OCI-LY1 (cell line): ENCODE measurements around the gene HHEX.

ENCODE experiments used
- H2AFZ ChIP-seq: fragments of 200-600 bp; sonication (generic), shearing (Covaris generic); 2 replicates; pipeline ENCODE4 v1.6.0; 2014; ENCODE audit warnings: antibody characterized with exemption, mild to moderate bottlenecking, low read length
- H3F3A ChIP-seq: fragments of 200-600 bp; sonication (generic), shearing (Covaris generic); 2 replicates; pipeline ENCODE4 v1.6.0; 2014; ENCODE audit warnings: mild to moderate bottlenecking, antibody characterized with exemption, low read length, moderate library complexity; ENCODE audit not compliant: insufficient read depth
- H3K27ac ChIP-seq: fragments of 200-600 bp; sonication (generic); 2 replicates; pipeline ENCODE4 v1.5.1; 2014; ENCODE audit warnings: low read length, mixed run types, mild to moderate bottlenecking, low read depth; ENCODE audit not compliant: poor library complexity, severe bottlenecking
- H3K27me3 ChIP-seq: fragments of 200-600 bp; sonication (generic); 2 replicates; pipeline ENCODE4 v1.6.0; 2014; ENCODE audit warnings: antibody characterized with exemption, mild to moderate bottlenecking, low read length, moderate library complexity; ENCODE audit not compliant: insufficient read depth
- H3K36me3 ChIP-seq: fragments of 200-600 bp; sonication (generic); 2 replicates; pipeline ENCODE4 v1.6.1; 2014; ENCODE audit warnings: mild to moderate bottlenecking, antibody characterized with exemption, low read length, moderate library complexity, mixed read lengths; ENCODE audit not compliant: insufficient read depth
- H3K4me1 ChIP-seq: fragments of 200-600 bp; sonication (generic); 2 replicates; pipeline ENCODE4 v1.5.1; 2014; ENCODE audit warnings: mild to moderate bottlenecking, low read length, moderate library complexity; ENCODE audit not compliant: insufficient read depth, severe bottlenecking
- H3K4me2 ChIP-seq: fragments of 200-600 bp; sonication (generic), shearing (Covaris generic); 2 replicates; pipeline ENCODE4 v1.6.1; 2014; ENCODE audit warnings: low read length
- H3K4me3 ChIP-seq: fragments of 200-600 bp; sonication (generic); 2 replicates; pipeline ENCODE4 v1.5.1; 2014; ENCODE audit warnings: low read length, low read depth, mild to moderate bottlenecking, mixed read lengths; ENCODE audit not compliant: poor library complexity, severe bottlenecking
- H3K79me2 ChIP-seq: fragments of 200-600 bp; shearing (Covaris generic); 2 replicates; pipeline ENCODE4 v1.6.1; 2016; ENCODE audit warnings: mixed run types, low read length, mixed read lengths; ENCODE audit not compliant: insufficient read depth
- H3K9ac ChIP-seq: fragments of 200-600 bp; sonication (generic), shearing (Covaris generic); 2 replicates; pipeline ENCODE4 v1.6.1; 2014; ENCODE audit warnings: mild to moderate bottlenecking, low read length, mixed read lengths
- H3K9me2 ChIP-seq: fragments of 200-600 bp; sonication (generic), shearing (Covaris generic); 2 replicates; pipeline ENCODE4 v1.6.1; 2014; ENCODE audit warnings: low read depth, mild to moderate bottlenecking, low read length, mixed read lengths
- H3K9me3 ChIP-seq: fragments of 200-600 bp; shearing (Covaris generic); 2 replicates; pipeline ENCODE4 v1.6.1; 2014; ENCODE audit warnings: low read length, mixed read lengths
- H4K20me1 ChIP-seq: fragments of 200-600 bp; sonication (generic), shearing (Covaris generic); 2 replicates; pipeline ENCODE4 v1.6.0; 2016; ENCODE audit warnings: mild to moderate bottlenecking, low read length; ENCODE audit not compliant: insufficient read depth
- EZH2 ChIP-seq: fragments of 200-600 bp; sonication (generic), shearing (Covaris generic); IDR thresholded peaks from 2 replicates; pipeline ENCODE4 v1.8.0; 2017; ENCODE audit warnings: borderline replicate concordance, mixed run types, mild to moderate bottlenecking, antibody characterized with exemption, low read length, moderate library complexity, mixed read lengths
- TF ChIP-seq, protein P1 (sequence below): fragments of 200-600 bp; sonication (generic), shearing (Covaris generic); IDR thresholded peaks from 2 replicates; pipeline ENCODE4 v1.5.1; 2017; ENCODE audit warnings: mild to moderate bottlenecking, antibody characterized with exemption, low read length, moderate library complexity, mixed read lengths

The HHEX gene

DNA sequence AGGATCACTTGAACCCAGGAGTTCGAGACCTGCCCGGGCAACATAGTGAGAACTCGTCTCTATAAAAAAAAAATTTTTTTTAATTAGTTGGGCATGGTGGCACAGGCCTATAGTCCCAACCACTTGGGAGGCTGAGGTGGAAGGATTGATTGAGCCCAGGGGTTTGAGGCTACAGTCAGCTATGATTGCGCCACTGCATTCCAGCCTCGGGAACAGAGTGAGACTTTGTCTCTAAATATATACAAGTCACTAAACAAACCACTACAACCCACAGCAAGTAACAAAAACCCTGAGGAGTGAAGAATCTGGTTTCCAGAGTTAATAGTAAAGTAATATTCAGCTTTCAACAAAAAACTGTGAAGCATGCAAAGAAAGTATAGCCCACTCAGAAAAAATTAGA, 32.7 kb upstream of the HHEX start:
- Histone ChIP-seq H3F3A (no peaks in the 10 kb centered on the region), H3K36me3 (peaks cover 30% of the 10 kb centered on the region), H3K4me1 (no peaks in the 10 kb centered on the region), H3K4me2 (no peak overlapping the region), H2AFZ (no peak overlapping the region), H3K79me2 (no peaks in the 10 kb centered on the region), H3K9ac (no peak overlapping the region), H3K4me3 (no peak overlapping the region), H3K27ac (no peak overlapping the region), H4K20me1 (no peaks in the 10 kb centered on the region), H3K9me2 (no peaks in the 10 kb centered on the region), H3K9me3 (no peaks in the 10 kb centered on the region), H3K27me3 (no peaks in the 10 kb centered on the region)
- TF ChIP-seq EZH2 = no peak
- TF ChIP-seq, protein P1, sequence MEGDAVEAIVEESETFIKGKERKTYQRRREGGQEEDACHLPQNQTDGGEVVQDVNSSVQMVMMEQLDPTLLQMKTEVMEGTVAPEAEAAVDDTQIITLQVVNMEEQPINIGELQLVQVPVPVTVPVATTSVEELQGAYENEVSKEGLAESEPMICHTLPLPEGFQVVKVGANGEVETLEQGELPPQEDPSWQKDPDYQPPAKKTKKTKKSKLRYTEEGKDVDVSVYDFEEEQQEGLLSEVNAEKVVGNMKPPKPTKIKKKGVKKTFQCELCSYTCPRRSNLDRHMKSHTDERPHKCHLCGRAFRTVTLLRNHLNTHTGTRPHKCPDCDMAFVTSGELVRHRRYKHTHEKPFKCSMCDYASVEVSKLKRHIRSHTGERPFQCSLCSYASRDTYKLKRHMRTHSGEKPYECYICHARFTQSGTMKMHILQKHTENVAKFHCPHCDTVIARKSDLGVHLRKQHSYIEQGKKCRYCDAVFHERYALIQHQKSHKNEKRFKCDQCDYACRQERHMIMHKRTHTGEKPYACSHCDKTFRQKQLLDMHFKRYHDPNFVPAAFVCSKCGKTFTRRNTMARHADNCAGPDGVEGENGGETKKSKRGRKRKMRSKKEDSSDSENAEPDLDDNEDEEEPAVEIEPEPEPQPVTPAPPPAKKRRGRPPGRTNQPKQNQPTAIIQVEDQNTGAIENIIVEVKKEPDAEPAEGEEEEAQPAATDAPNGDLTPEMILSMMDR = no peak

DNA sequence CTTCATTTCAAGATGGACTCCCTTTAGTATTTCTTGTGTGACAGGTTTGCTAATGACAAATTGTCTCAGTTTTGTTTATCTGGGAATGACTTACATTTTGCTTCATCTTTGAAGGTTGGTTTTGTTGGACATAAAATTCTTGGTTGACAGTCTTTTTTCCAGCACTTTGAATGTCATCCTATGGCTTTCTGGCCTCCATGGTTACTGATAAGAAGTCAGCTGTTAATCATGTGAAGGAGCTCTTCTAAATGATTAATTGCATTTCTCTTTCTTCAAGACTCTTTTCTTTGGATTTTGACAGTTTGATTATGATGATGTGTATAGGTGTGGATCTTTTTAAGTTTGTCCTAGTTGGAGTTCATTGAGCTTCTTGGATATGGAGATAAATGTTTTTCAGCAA, 26.9 kb upstream of the HHEX start:
- no peak for TF ChIP-seq EZH2
- TF ChIP-seq, protein P1 = no peak
- no peaks in the 10 kb centered on the region for H3K79me2 ChIP-seq
- H3K36me3 ChIP-seq = no peaks in the 10 kb centered on the region
- no peaks in the 10 kb centered on the region for H3K9me2 ChIP-seq
- no peaks in the 10 kb centered on the region for H3F3A ChIP-seq
- H3K4me1 ChIP-seq = no peaks in the 10 kb centered on the region
- H3K27me3 ChIP-seq = no peaks in the 10 kb centered on the region
- no peak overlapping the region for H3K9ac ChIP-seq
- no peak overlapping the region for H2AFZ ChIP-seq
- no peak overlapping the region for H3K4me2 ChIP-seq
- no peaks in the 10 kb centered on the region for H4K20me1 ChIP-seq
- no peak overlapping the region for H3K27ac ChIP-seq
- H3K4me3 ChIP-seq = no peak overlapping the region
- H3K9me3 ChIP-seq = 0 out of 2 replicates have a peak, but pooled peaks cover 3% of the 10 kb centered on the region

DNA sequence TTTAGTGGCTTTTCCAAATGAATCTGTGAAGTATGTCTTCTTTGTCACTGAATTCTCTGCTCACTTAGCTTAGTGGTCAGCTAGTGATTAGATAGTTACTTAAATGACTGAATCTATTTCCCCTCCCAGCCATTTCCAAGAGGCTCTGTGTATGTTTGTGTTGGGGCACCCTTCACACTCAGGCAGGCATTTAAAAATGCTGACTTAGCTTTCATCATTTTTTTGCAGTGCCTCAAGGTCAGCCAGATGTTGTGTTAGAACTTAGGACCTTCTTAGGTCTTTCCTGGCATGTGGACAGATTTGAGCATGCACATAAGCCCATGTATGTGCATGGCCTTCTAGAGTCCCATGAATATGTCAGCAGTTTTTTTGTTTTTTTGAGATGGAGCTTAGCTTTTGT, 25.4 kb upstream of the HHEX start:
- no peaks in the 10 kb centered on the region for H4K20me1 ChIP-seq
- 0 out of 2 replicates have a peak, but pooled peaks cover 3% of the 10 kb centered on the region for H3K9me3 ChIP-seq
- no peak overlapping the region for H3K9ac ChIP-seq
- no peaks in the 10 kb centered on the region for H3K9me2 ChIP-seq
- H3K36me3 ChIP-seq = no peaks in the 10 kb centered on the region
- H3K4me2 ChIP-seq = no peak overlapping the region
- no peak for TF ChIP-seq EZH2
- TF ChIP-seq, protein P1 = no peak
- H3K4me3 ChIP-seq = no peak overlapping the region
- no peaks in the 10 kb centered on the region for H3F3A ChIP-seq
- no peaks in the 10 kb centered on the region for H3K79me2 ChIP-seq
- no peaks in the 10 kb centered on the region for H3K27me3 ChIP-seq
- no peak overlapping the region for H2AFZ ChIP-seq
- no peak overlapping the region for H3K27ac ChIP-seq
- H3K4me1 ChIP-seq = no peaks in the 10 kb centered on the region
